Stimulated activated CD8-positive, alpha-beta memory T cell treated with anti-CD3 and anti-CD28 coated beads, Interleukin-4, amount 100 ng/mL, for 48 hours (primary cell): ENCODE results near the gene ZNF423.

Source experiments
- DNase-seq: peaks from one replicate; pipeline ENCODE4 v3.0.0-alpha.2; 2020

The ZNF423 gene

DNA sequence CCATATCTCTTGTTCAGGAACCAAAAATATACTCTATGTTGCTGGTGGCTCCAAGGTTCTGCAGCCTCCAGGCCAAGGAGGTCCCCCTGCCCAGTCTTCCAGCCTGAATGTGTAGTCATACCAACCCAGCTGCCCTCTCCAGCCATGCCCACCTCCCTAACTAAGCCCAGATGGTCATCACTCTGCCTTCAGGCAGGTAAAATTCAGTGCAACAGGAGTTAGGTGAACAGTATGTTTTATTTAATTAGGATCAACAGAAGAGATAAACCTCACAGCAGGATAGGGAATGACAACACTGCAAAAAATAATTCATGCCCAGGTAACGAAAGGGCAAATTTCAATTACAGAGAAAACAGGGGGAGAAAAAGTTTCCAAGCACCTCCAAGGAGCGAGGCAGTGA, 9.1 kb downstream of the ZNF423 start:
- DNase-seq = no peak

DNA sequence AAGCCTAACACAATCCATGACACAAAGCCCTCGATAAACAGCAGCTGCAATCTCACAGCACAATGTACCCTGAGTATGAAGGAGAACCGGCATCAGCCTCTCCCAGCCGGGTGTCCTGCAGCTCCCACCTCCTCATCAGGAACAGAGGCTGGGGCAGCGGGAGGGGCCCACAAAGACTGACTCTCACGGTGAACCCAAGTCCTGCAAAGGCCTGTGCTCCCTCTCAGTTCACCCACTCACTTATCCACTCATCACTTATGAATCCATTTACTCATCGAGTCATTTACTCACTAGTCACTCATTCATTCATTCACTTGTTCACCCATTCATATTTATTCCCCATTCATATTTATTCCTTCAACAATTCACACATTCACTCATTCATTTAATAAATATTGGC, 11.6 kb downstream of the ZNF423 start:
- no peak for DNase-seq

DNA sequence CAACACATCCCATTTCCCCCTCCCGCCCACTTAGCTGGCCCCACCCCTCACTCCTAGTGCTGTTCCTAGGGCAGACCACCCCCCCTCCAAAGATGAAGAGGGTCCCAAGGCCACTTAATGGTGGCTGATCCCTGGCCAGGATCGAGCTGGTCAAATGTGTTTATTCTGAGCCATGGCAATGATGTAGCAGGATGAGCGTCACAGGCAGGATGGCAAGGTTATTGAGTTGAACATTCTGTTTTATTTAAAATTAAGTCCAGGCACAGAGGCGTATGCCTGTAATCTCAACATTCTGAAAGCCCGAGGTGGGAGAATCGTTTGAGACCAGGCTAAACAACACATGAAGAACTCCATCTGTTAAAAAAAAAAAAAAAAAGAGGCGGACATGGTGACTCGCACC, 12.2 kb downstream of the ZNF423 start:
- no peak for DNase-seq

DNA sequence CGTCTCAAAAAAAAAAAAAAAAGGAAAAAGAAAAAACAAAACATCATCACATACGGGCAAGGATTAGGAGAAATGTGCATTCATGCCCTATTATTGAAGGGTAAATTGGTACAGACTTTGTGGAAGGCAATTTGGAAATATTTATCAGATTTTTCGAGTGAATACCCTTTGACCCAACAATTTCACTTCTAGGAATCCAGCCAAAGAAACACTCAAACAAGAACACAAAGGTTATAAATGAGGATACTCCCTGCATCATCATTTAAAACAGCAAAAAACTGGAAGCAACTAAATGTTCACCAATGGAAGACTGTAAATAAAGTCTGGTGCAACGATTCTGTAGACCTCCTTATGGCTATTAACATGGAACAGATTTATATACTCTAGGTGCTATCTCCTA, 12.9 kb downstream of the ZNF423 start:
- DNase-seq = no peak

DNA sequence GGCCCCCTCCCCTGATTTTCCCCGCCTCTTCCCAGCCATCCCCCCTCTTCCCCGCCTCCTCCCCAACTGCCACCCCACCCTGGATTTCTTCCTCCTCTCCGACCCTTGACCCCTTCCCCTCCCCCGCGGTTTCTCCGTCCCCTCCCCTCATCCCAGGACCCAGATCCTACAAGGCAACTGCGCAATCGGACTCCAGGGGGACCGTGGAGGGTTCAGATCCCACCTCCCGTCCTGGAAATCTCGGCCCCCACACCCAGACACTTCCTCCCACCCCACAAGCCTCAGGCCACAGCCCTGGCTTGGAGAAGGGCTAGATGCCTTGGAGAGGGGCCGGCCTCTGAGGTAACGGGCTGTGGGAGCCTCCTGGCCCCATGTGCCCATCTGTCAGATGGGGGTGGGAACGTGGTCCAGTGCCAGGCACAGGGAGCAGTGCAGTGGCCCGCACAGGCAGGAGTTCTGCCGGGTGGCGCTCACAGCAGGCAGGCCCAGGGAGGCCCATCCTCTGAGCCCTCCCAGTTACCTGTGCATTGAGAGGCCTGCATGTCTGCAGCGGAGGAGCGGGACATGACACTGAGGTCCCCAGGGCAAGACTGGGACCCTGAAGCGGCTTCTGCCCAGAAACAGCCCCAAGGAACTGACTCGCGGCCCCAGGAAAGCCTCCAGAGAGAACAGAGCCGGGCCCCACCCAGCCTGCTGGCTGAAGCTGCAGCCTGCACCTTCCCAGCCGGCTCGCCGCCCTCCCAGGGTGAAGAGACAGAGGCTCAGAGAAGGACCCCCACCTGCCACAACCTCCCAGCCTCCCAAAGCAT, 16.7 kb downstream of the ZNF423 start:
- DNase-seq = no peak

DNA sequence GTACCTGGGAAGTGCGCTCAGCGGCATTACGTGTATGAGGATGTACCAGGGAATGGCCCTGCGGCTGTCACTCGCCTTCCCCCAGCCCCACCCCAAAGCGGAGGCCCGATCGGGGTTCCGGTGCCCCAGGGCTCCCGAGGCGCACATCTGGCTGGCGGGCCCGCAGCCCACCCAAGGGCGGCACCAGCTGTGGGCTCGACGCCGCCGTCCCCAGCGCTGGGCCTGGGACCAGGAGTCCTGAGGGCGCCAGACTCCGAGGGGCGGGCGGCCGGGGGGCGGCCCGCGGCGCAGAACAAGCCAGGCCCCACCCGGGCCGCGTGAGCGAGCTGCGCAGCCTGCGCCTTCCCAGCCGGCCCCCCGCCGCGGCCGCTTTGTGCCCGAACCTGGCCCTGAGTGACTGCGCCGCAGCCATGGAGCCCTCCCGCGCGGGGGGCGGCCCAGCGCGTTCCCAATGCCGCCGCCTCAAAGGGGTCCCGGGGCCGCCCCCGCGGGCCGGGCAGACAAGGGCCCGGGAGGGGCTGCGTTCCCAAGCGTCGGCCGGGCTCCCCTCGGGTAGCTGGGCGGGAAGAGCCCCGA, 17.4 kb downstream of the ZNF423 start:
- no peak for DNase-seq

DNA sequence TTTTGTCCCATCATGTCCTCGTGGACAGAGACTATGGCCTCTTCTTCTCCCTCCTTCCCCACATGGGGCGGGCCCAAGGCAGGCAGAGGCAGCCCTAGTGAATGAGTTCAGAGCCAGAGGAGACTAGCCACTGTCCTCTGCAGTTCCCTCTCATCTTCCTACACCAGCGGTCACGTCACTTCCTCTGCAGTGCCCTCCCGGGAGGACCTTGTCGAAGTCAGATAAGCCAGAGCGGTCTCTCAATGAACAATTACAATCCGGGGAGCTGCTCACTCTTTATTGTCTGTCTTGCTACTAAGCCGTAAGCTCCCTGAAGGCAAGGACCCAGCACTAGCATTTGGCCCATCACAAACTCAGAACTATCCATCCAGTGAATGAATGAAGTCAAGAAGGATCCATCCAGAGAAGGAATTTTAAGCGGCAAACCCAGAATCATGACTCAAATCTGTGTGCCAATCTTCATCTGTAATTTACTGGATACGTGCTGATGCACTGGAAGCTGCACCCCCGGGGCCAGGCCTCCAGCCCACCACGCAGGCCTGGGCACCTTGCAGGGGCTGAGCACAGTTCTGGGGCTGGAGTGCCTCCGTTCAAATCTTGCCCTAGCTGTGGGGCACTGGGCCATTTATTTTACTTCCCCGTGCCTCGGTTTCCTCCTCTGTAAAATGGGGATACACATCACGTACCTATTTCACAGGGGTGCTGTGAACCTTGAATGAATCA, 18.1 kb downstream of the ZNF423 start:
- DNase-seq = no peak

DNA sequence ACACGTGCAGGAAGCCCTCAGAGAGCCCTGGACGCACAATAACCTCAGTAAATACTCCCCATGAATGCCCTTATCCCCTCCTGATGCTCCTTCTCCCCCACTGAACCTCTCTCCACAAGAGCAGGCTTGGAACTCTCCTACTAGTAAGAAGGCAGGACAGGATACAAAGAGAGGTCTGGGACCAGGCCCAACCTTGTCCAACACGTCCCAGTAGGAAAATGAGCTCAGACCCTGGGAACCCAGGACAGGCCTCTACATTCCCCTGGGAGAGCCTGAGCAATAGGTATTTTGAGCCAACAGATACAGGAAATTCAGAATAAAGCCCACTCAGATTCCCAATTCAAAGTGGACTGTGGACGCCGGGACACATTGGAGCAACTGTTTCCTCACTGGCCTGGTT, 19.2 kb downstream of the ZNF423 start:
- DNase-seq = no peak

DNA sequence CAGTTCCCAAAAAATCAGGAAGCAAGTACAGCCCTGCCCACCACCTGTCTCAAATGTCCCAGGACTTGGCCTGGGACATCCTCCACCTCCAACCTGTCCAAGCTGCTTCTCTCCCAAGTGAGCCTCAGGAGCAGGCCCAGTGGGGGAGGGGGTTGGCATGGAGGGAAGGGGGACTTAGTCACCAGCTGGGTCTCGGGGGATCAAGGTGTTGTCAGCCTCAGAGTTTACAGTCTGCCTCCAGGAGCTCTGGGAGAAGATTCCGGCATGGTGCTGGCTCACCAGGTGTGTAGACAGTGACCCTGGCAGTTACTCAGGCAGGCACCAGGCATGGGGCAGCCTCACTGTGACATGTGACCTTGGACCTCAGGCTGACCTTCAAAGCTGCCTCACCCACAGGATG, 19.7 kb downstream of the ZNF423 start:
- DNase-seq = no peak

DNA sequence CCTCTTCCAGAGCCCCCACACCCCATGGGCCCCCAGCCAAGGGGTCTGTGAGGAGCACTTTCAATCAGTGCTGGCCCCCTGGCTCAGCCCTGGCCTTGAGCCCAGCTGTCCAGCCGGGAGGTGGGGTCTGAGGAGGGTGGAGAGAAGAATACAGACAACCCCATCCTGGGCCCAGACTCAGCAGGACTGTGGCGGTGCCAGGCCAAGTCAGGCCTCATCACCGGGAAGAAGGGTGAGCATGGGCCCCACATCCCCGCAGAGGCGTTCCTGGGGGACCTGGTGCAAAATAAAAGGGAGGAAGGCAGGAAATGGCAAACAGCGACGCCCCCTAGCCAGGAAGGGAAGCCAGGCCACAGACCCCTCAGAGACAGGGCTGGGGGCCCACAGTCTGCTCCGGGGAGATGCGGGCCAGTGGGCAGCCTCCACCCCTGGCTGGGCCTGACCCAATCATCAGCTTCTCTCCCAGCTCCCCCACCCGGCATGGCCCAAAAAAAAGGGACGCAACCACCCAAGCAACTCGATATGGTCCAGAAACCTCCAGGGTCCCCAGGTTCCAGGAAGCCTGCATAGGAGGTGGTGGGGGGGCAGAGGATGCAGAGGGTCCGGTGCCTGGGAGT, 20.6 kb downstream of the ZNF423 start:
- no peak for DNase-seq

DNA sequence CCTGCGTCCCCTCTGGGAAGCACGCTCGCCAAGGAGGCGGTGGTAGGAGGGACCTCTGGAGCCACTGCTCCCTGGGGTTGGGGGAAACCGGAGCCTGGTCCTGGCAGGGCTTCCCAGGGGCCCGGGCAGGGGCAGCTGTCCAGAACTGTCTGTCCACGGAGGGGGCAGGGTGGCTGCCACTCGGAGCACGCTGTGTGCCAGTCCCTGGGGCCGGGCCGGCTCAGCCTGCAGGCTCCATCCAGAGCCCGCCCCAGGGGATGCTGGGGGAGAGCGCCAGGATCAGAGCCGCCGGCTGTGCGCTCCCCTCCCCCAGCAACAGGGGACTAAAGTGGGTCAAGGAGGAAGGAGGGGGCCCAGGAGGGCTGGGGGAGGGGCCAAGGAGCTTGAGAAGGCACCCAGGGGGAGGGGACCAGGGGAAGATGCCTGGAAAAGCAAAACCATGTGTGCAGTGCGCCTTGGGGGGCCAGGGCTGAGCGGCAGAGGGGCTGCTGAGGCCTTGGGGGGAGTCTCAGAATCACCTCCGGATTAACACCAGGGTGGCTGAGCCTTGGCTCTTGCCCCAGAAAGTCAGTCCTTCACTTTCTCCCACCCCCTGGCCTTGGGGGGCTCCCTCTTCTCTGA, 21.3 kb downstream of the ZNF423 start:
- no peak for DNase-seq

DNA sequence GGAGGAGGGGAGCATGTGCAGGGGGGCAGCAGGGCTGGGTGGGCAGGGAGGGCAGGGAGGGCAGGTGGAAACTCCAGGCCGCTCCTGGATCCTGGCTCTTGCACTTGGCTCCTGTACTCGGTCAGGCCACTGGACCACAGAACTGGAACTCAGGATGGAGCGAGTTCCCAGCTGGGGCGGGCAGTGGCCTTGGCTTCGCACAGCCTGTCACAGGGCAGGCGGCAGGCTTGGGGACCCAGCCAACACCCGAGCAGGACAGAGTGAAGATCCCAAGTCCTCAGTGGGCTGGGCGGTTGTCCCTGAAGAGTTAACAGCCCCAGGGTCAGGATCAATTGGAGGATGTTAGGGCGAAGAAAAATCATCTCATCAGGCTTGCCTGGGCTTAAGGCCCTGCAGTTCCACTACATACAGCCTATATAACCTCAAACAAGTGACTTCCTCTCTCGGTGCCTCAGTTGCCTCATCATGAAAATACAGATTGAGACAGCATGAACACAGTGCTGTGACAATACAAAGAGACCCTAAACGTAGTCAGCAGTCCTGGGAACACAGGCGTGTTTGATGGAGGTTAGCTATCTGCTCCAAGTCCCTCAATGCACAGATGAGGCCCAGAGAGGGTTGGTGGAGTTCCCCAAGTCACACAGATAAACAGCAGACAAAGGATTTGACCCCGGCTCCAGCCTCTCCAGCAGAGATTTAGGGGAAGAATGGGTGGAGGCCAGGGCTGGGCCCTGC, 21.9 kb downstream of the ZNF423 start:
- DNase-seq = no peak

DNA sequence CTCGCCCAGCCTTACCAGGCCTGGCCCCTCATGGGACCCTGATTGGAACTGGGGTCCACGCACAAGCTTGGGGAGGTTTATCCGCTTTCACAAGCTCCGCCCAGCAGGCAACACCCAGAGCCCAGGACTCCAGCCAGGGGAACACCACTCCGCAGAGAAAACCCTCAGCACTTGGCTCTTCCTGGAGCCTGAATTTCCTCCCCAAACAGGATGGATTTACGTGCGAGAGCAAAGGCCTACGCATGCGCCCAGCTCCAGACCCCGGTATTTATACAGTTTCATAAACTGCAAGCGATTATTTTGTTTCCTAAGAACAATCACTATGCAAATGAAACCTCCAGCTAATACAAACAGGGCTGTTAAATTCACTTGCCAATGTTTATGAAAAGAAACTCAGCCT, 22.8 kb downstream of the ZNF423 start:
- no peak for DNase-seq

DNA sequence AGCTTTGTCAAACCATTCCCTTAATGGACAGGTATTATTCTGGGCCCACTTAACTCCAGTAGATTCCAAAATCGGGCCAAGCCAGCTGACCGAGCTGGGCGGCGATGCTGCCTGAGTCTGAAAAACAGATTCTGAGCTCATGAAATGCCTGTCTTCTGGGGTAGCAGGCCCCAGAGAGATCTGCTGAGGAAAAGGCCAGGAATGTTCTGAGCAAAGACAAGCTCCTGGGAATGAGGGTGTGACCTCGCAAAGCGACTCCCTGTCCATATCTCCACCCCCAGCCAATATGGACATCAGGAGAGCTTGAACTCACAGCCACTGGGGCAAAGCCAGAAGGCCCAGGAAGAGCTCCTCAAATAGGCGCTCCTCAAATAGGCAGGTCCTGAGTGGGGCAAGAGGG, 23.7 kb downstream of the ZNF423 start:
- DNase-seq = no peak

DNA sequence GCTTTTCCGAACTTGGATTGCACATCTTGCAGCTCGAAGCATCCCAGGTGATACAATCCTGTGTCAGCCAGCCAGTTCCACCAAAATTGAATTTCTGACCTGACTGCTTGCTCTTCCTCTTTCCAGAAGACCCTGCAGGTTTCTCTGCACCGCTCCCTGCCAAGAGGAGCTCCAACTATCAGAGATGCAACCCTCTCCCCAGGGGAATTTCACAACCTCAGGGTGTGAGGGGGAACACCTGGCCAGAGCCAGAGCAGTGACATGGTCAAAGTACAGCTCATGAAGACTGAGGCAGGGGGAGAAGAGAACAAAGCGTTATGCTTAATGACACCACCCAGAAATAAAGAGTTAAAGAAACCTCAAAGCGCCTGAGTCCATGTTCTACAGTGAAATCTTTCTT, 25.0 kb downstream of the ZNF423 start:
- DNase-seq = no peak

DNA sequence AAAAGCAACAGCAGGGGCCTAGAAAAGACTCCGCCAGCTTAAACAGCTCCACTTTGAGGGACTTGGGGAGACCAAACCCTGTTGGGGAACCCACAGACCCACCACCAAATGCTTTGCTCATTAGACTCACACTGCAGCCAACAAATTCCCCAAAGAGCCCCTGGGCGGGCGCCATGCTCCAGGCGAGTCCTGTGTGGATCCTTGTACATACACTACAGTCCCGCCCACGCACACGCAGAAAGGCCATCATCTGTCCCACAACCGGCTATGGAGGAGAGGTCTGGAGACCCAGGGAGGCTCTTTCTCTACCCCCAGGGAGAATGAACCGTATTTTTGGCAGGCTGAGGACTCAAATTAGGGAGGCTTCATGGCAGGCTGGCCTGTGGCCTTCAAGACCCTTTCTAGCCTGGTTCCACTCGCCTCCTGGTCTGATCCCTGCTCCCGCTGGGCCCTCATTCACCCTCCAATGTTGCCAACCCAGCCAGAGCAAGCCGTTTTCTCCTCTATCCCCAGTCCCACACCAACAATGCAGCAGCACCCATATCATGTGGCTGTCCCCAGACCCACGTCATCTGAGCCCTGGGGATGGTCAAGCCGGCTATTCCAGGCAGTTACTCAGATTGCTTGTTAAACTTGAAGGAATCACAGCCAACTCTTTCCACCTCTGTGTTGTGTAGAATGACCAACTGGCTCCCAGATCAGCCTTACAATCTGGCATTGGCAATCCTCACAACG, 27.2 kb downstream of the ZNF423 start:
- DNase-seq = no peak

DNA sequence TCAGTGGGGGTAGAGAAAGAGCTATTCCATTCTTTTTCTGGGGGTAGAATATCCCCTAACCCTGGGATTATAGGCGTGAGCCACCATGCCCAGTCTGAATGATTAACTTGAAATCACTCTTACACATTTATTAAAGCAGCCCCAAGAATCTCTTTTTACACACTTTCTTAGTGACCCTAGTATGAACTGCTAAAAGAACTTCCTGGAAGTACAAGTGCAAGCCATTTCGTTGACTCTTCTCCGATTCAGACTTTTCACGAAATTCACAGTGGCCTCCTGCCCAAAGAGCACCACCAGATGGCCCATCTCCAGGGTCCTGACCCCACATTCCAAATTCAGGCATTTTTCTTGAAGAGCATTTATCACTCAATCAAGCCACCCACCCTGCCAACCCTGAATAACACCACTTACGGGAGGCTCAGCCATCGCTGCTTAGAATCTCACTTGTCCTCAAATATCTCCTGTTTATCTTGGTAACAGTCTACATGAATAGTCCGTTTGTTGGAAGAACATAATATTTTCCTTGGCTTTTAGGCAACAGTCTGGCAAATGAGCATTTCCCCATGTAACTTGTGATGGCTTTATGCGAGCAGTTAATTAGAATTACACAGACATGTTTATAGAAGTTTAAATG, 28.0 kb downstream of the ZNF423 start:
- DNase-seq = no peak

DNA sequence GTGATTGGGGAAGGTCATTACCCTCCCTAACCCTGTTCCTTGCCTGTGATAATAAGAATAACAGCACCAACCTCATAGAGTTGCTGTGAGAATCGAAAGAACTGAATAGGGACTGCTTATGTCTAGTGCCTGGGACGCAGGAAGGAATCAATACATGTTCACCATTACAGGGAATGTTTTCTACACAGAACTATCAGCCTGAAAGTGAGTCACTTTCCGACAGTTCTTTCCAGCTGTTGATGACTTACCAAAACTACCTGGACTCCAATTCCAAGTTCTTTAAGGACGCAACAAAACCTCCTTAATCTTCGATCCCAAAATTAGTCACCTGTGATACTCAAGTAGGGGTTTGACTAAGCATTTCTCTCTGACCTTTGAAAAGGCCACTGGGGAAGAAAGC, 29.4 kb downstream of the ZNF423 start:
- no peak for DNase-seq

DNA sequence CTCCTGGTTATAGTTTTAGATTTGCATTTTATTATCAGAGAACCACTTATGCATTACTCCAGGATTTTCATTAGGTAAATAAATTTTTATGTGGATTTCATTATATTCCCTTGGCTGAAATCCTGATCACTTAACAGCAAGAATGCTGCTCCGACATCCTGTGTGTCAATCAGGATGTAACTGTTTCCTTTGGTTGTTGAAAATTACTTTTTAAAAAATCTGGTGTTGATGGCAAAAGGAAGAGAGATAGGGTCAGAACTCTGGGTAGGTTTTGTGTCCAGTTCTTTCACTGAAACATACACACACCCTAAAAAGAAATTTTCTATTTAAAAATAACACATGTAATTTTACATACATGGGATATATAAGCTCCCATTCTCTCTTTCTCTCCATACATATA, 30.9 kb downstream of the ZNF423 start:
- DNase-seq = no peak

DNA sequence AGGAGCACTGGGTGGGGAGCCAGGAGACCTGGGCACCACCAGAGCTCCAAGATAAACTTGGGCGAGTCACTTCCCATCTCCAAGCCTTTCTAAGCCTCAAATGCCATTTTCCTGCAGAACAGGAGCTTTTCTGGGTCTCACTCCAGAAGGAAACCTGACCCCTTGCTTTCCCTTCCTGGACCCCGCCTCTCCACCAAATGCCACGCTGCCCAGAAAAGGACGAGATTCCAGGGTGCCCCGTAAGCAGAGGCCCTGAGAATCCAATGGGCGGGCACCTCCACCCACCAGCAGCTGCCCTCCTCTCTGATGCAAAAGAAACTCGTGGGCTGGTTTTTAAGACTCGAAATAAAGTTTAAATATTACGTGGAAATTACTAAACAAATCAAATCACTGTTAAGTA, 31.3 kb downstream of the ZNF423 start:
- DNase-seq = no peak

DNA sequence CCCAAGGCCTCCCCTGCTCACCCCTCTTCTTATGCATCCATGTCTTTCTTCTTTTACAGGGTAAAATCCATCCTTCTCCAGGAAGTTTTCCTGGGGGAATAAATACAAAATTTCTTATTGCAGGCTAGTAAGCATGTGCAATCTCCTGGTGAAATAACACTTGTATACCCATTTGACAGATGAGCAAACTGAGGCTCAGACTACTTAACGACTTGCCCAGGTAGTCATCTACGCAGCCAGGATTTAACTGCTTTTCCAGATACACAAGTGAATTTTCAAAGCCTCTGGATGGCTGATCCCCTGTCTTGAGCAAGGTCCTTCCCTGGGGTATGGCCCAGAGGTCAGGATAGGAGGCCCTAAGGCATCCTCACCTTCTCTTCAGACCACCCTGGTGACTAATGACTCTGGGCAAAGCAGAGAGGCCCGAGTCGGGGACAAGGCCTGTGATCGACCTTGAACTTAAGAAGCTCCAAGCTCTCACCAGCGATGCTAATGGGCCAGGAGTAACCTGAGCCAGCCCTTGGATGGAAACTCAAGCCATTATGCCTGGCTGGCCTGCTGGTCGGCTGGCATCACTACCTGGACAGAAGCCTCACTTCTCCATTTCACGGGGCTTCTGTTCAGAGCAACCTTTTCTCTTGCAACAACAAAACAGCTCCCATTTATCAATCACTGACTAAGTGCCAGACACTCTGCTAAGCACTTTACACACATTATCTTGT, 33.1 kb downstream of the ZNF423 start:
- DNase-seq = no peak
